T47D (cell line): ENCODE data around the gene AUTS2.

Source experiments
- DNase-seq, 2 experiments: peaks; one replicate each; pipeline versions ENCODE4 v3.0.0 to v3.0.0-alpha.2; 2011 to 2012; ENCODE audit warnings: low read depth in 1 of 2, low spot score in 1 of 2
- JUND ChIP-seq: IDR thresholded peaks from 2 replicates; pipeline ENCODE4 v1.6.1; 2012; ENCODE audit warnings: low read depth
- in situ Hi-C: cut with HindIII; loops from 2 replicates; pipeline ENCODE4 v1.10.0; 2016; ENCODE audit warnings: low sequenced_read_pairs, low pct_unique_long_range_greater_than_20kb

AUTS2 gene

DNA sequence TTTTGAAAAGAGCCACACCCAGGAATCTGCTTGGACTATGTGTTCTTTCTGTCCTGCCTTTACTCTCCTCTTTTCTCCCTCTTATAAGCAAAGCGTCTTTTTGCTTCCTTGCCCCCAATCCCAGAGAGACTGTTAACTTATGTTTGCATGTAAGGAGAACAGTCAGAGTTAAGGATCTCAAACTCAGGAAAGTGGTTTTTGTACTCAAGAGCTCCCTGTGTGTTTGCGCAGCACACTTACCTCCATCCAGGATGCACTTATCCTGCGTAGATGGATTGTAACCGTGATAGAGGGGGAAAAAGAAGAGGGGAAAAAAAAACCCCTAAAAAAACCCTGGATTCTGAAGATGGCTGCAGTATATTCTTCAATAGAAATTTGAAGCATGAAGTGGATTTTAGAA is 228.9 kb downstream of the AUTS2 start:
- DNase-seq = no peak
- in situ Hi-C loops = no loop called here
- TF ChIP-seq JUND = no peak

DNA sequence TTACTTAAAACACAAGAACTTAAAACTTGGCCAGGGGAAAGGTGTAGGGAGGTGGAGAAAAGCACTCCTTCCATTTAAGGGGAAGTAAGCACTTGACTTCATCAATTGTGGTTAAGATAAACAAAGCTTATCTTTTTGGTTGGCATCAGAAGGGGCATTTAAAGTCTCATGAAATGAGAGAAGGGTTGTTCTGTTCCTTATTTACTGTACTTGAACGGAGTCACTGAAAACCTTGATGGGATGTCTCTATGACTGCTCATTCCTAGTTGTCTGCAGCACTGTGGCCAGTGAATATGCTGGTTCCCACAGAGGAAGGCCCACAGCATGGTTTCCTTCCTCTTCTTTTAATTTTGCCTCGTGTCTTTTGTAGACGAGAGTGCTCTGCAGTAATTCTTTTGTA is 229.3 kb downstream of the AUTS2 start:
- no peak for DNase-seq
- in situ Hi-C loops = no loop called here
- no peak for TF ChIP-seq JUND

DNA sequence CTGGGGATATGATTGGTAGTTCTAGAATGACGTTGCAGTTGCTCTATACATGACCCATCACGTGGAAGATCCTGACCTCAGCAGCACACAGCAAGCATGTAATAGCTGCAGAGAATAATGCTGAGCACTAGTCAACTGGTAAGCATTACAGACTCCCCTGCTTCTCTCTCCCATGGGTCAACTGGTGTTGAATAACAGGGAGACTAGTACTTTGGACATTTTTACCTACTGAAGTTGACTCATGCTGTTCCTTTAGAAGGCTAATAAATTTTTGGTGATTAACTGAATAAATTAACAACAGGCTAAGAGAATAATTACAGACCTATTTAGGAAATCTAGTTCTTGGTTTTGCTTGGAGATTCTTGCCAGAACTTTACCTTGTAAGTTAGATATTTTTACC is 234.1 kb downstream of the AUTS2 start:
- DNase-seq = no peak

DNA sequence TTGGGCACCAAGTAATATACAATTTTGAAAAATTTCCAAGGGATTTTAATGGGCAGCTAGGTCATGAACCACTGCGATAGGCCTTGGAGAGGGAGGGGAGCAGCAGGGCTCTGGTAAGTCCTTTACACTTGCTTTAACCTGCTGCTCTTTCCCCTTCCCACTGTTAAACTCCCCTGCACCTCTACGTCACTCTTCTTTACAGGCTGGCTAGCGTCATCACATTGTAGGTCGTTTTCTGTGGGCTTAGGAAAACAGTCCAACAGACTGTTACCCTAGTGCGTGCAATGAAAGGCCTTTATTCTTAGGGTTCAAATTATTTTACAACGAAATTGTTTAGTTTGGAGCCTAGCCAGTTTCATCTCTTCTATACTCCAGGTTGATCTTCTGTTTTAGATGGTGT is 235.7 kb downstream of the AUTS2 start:
- TF ChIP-seq JUND = no peak
- DNase-seq = no peak
- in situ Hi-C loops = no loop called here

More for the DNA sequence above, 234.1 kb downstream of the AUTS2 start:
- in situ Hi-C loops = no loop called here
- no peak for TF ChIP-seq JUND

DNA sequence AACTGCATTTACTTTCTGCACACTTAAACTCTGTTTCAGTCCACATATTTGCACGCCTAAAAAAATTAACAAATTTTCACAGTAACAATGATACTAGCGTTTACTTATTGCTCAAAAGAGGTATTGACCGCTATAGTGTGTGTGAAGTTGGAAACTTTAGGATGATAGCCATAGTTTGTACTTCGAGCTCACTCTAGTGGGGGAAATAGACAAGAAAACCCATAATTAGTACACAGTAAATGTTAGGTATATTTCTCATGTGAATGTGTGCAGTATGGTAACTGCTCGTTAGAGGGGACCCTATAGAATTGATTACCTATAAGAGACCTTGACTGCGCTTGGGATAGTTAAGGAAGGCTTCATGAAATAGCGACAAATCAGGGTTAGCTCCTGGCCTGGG is 238.4 kb downstream of the AUTS2 start:
- no peak for DNase-seq
- in situ Hi-C loops = no loop called here
- TF ChIP-seq JUND = no peak

DNA sequence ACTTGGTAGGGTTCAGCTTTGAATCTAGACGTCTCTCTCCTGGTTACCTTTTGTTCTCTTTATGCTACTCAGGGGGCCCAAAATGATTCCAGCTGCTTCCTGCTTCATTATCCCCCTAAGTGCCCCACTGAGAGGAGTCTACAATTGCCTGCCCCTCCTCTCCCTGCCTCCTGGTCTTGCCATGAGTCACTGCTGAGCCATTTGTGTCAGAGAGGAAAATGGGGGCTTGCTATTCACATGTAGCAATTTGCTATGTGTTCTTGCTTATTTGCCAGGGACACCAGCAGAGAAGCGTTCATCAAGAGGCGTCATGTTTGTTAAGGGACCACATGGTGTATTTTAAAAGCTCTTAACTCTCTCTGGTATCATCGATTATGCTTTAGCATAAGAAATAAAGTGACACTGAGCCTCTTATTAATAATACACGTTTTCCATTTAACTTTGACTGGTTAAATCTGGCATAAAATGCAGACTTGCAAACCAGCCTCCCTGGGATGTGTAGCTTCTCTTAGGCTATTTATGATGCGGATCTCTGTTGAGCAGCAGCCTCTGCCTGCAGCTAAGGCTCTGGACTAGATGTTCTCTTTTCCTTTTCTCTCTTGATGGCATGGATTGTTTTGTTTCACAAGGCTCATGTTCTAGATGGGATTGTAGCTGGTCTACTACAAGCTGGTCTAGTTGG is 239.3 kb downstream of the AUTS2 start:
- TF ChIP-seq JUND = no peak
- in situ Hi-C loops = no loop called here
- DNase-seq = no peak

DNA sequence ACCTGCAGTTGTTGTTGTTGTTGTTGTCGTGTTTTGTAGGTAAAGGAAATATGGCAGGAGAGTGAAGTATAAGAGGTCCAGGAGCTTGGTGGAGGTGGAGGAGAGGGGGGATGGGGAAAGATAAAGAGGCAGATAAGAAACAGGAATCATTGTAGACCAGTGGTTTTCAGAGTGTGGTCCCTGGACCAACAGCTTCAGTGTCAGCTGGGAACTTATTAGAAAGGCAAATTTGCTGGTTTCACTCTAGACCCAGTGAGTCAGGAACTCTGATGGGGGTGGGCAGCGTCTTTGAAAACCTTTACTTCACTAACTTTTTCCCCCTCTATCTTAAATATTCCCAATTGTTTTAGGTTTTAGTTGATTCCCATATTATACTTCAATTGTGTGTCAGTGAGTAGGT is 241.5 kb downstream of the AUTS2 start:
- DNase-seq = no peak
- no peak for TF ChIP-seq JUND
- in situ Hi-C loops = no loop called here

DNA sequence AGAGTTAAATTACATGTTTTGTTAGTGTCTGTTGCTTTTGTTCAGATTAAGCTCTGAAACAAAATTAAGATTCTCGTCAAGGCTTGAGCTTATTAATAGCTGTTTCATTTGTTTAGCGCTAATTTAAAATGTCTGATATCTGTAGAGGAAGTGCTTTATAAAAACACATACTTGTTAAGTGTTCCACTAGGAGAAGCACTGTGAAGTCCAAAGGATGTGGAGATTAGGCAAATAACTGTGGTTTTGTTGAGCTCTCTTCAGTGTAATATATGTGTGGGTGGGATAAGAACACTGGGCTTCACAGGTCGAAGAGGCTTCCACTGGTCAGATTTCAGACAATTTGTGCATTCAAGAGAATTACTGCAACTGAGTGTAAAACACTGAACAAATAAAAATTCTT is 242.0 kb downstream of the AUTS2 start:
- no peak for TF ChIP-seq JUND
- DNase-seq = no peak
- in situ Hi-C loops = no loop called here

DNA sequence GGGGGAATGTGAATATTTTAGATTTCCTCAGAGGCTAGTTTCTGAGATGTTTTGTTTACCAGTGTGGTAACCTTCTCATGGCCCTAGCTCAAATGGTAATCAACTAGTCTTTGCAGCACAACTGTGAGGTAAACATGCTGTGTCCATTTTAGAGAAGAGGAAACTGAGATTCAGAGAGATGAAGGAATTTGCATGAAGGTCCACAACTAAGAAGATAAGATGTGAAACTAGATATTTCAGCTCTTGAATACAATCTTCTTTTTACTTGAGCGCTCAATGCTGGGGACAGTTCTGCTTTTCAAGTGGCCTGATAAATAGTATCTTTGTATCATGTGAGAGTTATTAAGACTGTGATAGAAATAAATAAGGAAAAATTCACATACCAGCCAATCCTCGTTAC is 245.4 kb downstream of the AUTS2 start:
- TF ChIP-seq JUND = no peak
- no peak for DNase-seq
- in situ Hi-C loops = no loop called here

DNA sequence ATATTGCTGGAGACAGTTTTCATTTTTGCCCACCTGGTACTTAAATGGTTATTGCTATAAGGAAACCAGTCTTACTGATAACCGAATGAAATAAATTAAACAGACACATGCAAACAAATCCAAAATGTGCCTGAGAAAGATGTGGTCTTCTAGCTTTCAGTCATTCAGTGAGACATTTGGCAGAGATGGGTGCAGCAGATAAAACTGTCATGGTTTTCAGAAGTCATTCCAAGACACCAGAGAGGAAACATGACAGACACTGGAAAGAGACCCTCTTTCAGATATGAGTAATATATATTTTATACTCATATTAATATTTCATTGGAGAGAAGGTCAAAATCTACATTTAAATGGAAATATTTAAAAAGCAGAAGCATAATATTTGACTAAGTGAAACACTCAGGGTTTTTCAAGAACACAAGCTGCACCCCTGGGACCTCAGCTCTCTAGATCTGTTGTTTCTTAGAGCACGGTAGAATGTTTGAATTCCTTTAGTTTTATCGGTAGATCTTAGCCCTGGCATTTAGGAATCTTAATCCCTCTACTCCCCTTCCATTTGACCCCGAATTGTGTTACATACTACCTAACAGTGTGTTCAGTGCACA is 246.1 kb downstream of the AUTS2 start:
- TF ChIP-seq JUND = no peak
- in situ Hi-C loops = no loop called here
- DNase-seq = no peak

DNA sequence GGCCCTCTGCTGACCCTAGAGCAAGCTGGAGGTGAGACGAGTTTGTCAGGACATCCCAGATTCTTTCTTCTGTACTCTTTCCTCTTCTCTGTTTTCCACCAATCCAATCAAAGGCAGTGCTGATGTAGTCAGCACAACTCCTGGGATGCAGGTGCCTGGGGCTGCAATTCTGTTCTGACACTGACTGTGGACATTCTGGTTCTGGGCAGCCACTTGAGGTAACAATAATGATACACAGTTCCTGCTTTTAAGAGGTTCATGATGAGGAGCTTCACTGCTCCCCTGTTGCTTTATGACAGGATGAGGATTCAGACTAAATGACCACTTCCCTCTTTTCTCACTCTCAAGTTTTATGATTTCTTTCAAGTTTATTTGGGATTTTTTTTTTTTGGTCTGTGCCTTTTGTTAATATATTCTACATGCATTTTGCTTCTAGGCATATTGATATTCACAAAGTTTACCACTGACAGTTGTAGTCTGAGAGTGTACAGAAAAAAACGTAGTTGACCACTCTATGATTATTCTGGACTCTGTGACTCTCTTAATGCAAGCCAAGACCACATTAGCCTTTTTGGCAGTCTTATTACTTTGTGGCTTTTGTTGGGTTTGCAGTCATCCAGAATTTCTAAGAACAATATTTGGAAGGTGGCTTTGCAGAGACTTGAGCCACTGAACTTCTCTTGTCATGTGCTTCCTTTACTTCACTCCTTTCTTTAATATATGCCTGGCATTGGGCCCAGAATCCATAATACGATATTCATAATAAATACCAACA is 247.6 kb downstream of the AUTS2 start:
- in situ Hi-C loops = no loop called here
- peak in 1 of 2 experiments; percentile 69 for DNase-seq
- no peak for TF ChIP-seq JUND

DNA sequence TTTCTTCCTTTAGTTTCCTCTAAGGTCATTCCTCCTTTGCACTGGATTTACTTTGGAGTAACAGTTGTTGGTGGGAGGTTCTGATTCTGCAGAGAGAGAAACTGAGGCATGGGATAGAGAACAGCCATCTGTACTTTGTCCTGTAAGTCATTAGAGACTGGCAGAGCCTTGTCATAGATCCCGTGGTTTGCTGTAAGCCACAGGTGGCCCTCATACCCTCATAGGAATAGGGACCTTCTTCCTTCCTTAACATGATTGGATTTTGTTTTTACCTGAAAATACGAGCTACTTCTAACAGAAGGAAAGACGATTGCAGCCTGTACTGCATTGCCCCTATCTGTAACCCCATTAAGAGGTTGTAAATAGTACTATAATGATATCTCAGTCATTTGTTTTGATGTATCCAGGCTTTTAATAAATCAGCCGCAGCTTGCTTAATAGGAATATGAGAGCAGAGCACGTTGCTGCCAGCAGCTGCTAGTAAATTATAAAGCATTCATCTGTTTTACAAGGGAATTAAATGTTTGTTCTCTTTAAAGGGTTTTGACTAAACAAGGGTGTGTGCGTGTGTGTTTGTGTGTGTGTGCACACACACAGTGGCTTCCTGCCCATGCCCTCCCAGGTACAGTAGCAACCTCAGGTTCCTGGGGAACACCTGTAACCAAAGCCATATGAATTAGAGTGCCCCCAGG is 249.8 kb downstream of the AUTS2 start:
- TF ChIP-seq JUND = no peak
- DNase-seq = no peak

DNA sequence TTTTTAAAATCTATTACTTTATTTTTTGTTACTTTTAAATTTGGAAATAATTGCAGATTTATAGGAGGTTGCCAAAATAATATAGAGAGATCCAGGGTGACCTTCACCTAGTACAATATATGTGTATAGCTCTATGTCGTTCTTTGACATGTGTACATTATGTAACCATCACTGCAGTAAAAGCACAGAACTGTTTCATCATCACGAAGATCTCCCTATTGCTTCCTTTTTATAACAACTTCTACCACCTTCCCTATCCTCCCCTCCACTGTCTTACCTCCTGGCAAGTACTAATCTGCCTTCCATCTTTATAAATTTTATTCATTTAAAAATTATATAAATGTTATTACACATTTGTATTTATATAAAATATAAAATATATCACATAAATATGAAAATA is 251.0 kb downstream of the AUTS2 start:
- in situ Hi-C loops = no loop called here
- no peak for TF ChIP-seq JUND
- DNase-seq = no peak

More for the DNA sequence above, 249.8 kb downstream of the AUTS2 start:
- in situ Hi-C loops = no loop called here
